GM19468 (cell line): ENCODE data around the gene KIAA1614.

Source experiments
- ATAC-seq: cut with Tn5 transposase; IDR thresholded peaks from one replicate; pipeline ENCODE4 v1.9.1; 2021; ENCODE audit warnings: mild to moderate bottlenecking, moderate library complexity, moderate number of reproducible peaks; ENCODE audit not compliant: unreplicated experiment; ENCODE audit errors: extremely low read depth

The KIAA1614 gene

DNA sequence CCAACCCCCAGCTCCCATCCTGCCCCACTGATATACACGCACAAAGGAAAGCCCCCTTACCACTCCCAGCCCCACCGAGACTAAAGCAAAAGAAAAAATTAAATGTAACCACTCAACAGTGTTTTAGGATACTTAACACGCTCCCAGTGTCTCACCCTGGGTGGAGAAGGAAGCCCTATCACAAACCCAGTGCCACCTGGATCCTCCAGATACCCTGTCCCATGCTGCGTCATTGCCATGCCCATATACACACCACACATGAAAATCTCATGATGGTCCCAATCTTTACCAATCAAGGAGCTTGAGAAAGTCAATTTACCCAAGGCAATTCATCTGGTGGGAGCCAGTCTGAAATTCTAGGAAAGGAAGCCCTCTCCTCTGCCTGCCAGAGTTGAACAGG, 11.2 kb downstream of the KIAA1614 start:
- no peak for ATAC-seq

DNA sequence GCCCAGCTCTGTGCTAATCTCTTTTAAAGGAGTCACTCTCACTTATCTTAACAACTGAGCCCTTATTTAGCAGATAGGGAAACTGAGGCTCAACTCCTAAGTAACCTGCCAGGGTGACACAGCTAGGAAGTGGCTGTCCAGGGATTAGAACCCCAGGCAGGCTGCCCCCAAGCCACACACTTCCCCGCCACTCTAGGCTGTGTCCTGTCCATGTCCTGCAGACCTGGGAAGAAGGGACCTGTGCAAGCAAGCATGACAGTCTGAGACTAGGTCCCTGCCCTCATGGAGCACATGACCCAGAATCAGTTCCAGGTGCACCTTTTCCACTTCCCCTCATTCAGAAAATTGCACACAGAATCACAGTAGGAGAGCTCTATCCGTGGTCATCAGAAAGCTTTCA, 12.2 kb downstream of the KIAA1614 start:
- ATAC-seq = no peak

DNA sequence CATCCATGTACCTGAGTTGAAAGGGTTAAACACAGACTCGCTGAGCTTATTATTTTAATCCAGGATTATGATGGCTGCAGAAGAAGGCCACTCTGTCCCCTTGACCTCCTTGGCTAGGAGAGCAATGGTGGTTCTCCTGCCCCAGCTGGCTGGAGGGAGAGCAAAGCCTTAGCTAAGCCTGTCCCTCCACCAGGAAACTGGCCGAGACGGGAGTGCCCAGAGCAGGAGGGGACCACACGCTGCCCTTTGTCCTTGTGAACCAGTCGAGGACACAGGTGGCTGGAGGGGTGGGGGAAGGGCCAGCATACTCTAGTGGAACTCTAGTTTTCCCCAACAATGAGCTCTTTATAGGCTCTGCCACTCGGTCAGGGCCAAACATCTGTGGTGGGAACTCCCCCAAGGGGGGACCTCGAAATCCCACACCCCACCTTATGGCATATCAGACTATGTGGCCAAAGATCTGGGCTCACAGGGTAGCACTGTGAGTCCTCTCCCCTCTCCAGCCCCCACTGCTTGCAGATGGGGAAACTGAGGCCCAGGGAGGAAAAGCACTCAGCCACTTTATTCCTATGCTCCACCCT, 12.9 kb downstream of the KIAA1614 start:
- no peak for ATAC-seq

DNA sequence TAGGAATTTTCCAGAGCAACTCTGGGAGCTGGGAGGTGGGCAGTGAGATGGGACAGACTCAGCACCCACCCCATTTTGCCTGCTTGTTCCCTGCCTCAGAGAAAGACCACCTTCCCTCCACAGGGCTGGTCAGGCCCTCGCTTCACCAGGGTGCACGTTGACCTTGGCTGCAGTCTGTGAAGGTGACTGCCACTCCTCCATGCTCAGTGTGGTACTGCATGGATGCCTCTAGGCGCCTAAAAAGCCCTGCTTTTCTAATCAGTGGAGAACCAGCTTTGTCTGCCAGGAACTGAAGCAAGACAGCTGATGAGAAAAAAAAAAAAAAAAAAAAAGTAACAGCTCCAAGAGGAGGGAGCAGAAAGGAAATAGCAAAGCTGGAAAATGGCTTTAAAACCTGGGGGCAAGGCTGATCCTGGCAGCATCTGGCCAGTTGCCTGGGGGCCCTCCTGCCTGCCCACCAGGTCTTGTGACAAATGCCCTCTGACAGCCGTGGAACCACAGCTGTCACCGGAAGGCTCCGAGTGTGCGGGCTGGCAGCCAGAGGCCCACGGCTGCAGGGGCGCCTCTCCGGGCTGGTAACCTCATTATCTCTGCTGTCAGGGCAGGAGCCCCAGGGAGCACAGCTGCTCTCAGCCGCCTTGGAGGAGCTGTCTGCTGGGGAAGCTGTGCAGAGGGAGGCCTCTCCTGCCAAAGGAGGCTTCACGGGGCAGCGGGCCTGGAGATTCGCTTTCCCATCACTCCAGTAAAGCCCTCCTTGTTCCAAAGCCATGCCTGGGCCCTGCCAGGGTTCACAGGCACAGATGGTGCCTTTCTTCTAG, 13.7 kb downstream of the KIAA1614 start:
- no peak for ATAC-seq

DNA sequence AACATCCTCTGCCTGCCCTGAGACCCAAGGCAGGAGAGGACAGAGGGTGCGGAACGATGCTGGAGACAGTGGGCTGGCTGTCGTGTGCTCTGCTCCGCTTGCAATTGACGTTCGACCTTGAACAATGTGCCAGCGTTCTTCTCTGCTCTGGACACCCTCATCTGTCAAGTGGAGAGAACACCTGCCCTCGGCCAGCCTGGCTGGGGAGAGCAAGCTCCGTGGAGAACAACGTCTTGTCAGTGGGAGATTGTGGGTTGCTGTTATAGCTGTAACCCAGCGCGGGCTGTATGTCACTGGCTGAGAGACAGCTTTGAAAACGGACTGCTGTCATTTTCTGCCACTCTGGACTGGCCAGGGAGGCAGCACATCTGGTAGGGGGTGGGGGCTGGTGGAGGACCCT, 14.7 kb downstream of the KIAA1614 start:
- no peak for ATAC-seq

DNA sequence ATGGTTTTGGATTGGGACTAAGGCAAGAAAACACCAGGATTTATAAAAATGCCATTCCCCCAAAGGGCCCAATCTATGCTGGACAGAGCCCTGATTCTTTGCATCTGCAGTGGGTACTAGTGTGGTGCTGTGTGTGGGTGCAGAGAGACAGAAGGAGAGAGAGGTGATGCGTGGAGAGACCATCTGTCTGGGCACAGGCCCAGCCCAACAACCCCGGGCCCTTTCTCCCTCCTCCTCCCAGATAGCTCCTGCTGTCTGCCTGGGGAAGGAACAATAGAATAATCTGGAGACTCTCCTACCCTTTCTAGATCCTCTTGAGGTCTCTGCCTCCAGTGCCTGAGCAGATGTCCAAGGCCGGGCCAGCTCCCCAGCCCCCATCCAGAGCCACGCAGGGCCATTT, 15.1 kb downstream of the KIAA1614 start:
- ATAC-seq = no peak

DNA sequence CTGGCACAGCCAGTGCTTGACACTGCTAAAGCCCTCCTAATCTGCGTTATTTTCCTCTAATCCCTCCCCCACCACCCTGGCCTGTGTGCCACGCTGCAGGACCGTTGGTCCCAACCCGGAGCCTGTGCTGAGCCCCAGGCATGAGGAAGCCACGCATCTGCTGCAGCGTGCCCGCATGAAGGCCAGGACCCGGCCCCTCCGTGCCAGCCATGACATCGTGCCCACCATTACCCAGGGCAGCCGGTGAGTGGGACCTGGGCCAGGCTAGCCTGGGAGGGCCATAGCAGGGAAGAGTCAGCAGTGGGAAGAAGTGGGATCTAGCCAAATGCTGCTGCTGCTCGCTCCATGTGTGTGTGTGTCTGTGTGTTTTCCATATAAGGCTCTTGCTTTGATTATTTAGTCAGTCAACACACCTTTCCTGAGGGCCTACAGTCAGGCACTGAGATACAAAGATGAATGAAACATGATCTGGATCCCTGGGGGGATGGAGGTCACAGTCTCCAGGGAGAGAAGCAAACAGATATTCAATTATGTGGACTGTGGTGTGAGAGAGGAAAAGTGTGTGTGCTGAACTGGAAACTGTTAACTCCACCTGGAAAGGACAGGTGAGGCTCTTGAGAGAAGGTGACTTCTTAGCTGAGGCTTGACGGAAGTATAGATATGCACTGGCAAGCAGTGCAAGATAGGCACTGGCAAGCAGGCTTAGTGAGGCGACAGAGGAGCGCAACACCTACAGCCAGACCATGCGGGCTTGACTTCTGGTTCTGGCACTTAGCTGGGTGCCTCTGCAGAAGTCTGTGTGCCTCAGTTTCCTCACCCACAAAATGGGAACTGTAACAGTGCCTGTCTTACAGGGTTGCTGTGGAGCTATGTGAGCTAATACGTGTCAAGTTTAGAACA, 15.9 kb downstream of the KIAA1614 start:
- ATAC-seq = no peak

DNA sequence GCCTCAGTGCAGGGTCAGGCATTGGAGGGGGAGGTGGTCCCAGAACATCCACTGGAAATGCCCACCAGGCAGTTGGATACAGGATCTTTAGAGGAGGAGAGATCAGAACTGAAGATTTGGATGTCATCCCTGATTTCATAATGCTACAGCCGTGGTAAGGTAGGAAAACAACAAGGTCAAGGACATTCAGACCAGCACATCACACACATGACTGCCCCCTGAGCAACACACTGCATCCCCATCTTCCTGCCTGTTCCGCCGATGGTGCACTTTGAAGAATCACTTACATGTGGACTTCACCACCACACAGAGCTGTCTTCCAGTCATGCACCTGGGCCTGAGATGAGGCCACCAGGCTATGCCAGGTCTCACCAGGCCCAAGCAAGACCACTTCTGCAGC, 16.7 kb downstream of the KIAA1614 start:
- no peak for ATAC-seq

DNA sequence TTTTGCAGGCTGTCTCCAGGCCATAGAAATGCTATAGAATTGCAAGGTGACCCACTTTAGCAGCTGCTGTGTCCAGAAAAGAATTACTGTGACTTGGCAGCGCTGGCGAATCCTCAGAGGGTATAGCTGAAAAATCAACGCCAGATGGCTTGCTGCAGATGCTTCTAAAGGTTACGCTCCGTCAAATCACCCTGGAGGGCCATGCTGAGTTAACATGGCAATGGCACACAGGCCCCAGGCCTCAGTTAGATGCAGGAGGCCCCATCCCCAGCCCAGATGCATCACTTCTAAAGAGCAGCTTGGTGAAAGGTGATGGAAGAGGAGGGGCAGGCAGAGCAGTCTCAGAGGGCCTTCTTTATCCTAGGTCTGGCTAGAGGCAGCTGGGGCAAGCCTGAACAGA, 18.0 kb downstream of the KIAA1614 start:
- ATAC-seq = no peak

DNA sequence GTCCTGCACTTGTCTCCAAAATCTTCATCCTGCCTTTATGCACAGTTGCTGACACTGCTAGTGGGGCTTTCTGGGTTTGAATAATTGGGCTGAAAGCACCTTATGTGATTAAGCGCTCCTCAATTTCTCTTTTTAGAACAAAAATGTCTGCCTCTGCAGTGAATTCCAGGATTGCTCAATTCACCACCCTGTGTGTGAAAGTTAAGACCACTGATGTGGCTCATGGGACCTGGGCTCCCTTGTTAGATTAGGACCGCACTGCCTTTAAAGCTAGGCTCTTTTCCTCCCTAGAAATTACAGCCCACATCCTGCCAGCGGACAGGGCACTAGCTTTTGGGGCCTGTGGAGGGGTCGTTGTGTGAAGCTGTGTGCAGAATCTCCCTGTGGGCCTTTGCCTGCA, 18.8 kb downstream of the KIAA1614 start:
- no peak for ATAC-seq

DNA sequence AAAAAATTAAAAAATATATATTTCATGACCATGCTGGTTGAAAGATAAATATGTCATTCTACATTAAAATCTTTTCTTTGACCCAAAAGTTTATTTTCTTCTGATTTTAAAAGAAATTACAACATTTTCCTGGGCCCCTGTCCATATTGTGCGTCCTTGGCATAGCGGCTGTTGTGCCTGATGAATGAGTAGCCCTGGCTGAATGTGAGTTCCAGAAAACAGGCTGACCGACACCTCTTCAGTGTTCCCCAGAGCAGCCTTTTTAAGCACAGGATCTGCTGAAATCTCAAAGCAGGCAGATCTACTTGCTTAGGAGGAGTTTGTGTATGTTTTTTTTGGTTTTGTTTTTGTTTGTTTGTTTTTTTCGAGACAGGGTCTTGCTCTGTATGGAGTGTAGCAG, 19.7 kb downstream of the KIAA1614 start:
- ATAC-seq = no peak

DNA sequence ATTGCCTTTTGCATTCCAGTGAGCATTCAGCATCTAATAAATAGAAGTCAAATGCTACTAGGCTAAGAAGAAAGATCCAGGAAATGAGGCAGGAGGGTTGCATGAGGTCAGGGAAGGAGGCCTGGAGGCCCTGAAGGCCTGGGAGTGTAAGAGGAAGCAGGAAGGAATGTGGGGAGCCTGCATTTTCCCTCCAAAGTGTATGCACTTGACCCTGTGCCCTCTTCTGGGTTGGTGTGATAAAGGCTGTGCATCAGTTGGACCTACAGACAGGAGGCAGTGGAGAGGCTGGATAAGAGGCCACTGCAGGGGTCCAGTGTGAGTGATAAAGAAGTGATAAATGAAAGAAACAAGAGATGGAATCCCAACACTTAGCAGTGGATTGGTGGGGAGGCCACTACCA, 20.4 kb downstream of the KIAA1614 start:
- no peak for ATAC-seq

DNA sequence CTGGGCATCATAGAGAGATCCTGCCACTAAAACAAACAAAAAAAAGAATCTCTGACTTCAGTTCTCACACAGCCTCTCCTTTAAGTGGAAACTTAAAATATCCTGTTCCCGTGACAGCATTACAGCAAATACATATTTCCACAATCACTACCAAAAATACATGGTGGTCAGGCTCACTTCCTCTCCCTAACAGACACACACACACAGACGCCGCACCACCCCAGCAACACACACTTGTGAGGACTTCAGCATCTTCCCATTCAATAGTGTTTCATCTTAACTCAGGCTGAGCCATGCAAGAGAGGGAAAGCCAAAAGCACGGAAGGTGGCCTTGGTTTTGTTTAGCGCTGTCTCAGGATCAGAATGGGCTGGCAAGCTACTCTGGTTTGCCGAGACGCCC, 21.9 kb downstream of the KIAA1614 start:
- ATAC-seq = no peak

DNA sequence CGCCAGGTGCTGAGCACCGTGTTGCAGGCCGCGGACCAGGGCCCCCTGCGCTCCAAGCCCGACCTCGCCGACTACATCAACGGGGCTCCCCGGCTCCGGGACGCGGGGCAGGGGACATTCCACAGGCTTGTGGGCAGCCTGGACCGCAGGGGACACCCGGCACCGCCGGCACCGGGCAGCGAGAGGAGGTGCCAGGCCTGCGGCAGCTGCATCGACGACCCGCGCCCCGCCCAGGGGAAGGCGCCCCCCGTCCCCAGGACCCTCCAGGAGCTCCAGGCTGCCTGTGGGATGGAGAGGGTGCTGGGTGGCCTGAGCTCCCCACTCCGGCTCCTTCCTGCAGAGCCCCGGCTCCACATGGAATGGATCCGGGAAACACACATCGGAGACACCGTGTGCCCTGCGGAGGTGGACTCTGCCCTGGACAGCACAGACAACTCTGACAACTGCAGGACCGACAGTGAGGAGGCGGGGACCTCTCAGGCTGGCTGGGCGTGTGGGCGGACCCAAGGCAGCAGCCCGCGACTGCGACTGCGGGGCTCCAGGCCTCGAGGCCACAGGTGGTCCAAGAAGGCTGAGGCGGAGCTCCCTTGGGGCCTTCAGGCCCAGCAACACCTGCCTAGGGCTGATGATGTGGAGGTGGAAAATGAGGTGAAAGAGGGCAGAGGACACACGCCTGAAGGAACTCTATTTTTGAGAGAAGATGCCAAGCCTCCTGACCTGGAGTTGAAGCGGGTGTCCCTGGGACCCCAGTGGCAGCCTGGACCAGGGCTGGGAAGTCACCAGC, 22.8 kb downstream of the KIAA1614 start:
- no peak for ATAC-seq

DNA sequence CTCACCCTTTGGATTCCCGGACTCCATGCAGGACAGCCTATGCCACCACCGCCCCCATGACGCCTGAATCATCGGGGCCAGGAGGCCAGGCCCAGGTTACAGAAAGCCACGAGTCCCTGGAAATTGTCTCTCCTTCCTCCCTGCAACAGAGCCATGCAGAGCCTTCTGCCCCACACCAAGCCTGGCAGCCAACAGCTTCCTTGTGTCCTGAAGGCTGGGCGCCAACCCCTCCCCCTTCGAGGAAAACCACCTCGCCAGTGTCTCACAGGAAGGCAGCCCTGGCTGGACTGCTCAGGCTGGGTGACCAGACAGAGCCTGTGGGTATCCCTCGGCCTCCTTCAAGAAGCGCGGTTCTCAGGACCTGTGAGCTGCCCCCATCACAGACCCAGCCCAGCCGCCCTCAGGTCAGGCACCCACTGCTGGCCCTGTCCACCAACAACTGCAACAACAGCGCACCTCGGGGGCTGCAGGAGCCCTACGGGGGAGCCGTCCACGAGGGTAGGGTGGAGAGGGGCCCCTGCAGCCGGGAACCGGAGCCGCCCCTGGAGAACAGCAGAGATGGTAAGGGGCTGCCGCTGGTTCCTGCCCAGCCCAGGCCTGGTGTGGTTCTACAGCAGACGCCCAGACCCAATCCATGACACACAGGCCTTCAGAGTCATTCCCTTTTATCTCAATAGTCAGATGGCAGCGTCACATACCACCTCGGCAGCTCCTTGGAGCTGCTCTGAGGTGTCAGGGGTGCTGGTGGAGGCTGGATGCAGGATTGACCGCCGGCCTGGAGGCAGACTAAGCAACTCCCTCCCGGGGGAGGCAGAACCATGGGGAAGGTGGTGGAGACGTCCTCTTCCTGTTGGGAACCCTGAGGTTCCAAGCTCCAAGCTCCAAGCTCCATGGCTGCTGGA, 23.7 kb downstream of the KIAA1614 start:
- ATAC-seq = no peak

DNA sequence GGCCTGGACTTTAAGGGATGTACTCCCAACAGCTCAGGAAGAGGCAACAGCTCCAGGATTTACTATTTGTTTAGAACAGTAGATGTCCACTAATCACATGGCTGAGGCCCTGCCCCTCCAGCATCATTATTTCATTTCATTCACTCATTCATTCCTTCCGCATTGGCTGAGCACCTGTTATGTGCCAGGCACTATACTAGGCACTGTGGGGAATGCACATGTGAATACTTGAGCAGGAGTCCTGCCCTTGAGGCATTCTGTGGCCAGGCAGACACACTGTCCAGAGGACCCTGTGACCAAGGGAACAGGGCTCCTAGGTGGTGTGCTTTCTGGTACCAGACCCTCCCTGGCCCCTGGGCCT, 24.3 kb downstream of the KIAA1614 start:
- ATAC-seq = no peak

DNA sequence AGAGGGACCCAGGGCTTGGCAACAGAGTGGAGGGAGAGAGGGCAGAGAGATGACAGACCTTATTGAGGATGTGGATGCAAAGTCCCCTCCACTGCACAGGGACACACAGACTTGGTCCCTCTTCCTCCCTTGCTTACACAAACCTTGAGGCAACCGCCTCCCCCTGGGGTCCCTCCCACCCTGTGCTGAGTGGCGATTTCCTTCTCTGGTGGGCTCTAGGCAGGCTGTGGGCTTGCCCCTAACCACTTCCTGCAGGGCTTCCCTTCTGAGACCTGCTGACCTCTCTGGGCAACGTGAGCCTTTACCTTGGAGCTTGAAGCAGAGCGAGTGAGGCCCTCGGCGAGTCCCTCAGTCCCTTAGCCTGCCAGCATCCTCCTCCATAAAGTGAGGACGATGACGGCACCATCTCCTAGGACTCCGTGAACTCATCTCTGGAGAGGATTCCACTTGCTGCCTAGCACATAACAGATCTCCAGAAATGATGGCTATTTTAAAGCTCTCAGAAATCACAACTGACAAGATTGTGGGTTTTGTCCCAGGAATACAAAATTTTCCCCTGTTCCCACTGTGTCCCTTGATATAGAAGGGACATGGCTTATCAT, 25.0 kb downstream of the KIAA1614 start:
- no peak for ATAC-seq

DNA sequence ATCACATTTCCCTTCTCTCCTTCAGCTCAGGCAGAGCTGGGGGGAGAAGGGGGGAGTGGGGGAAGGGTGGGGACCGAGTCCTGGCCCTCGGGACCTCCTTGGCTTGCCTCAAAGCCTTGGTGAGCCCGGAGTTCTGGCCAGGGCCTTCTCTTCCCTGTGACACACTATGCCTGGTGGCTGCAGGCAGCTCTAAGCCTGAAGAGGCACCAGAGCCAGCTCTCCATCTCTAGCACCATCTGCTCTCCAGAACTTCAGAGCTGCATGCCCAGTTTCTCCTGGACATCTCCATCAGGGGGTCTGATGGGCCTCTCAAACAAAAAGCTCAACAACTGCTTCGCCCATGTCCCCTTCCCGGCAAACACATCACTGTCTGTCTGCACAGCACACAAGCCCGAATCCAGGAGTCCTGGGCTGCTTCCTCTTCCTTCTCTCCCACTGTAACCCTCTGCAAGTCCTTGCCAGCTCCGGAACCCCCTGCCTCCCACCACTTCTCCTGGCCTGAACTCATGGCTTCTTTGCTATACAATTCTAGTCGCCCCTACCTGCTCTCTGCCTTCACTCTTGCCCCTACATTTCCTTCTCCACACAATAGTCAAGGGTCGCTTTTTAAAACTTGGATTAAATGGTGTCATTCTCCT, 26.5 kb downstream of the KIAA1614 start:
- ATAC-seq = no peak

DNA sequence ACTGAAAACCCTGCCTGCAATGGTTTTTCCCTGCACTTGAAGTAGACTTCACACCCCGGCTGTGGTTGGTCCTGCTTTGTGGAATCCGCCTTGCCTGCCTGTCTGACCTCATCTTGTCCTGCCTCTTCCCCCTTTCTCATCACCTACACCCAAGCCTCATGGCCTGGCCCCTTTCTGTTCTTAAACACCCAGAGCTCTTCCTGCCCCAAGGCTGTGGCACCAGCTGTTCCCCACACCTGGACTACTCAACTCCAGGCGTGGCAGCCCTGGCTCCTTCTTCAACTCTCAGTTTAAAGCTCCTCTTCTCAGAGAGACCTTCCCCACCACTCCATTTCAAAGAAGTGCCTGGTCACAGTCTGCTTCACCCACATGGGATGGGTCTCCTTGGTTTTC, 27.0 kb downstream of the KIAA1614 start:
- ATAC-seq = no peak
